ENCODE measurements around the gene VMAC.
A peak's percentile ranks its signal among the peaks of the same experiment; 100 is the strongest.

Gene VMAC

GRCh38 chr19:5917431-5918107 is 12.9 kb downstream of the VMAC start:
- H3K4me3 ChIP-seq (ENCODE audit: low read depth in 1 of 2, low read length in 2 of 2): no peak overlapping the region
- no peaks in the 10 kb centered on the region for H3K9me3 ChIP-seq (ENCODE audit: control insufficient read depth in 1 of 2, low read length in 2 of 2)
- peaks cover 0 to 9% of the 10 kb centered on the region in 2 donors for H3K4me1 ChIP-seq (ENCODE audit: control insufficient read depth in 1 of 2, insufficient read depth in 2 of 2, low read length in 2 of 2)
- H3K27ac ChIP-seq (ENCODE audit: low read depth, low read length): no peak overlapping the region
- no peaks in the 10 kb centered on the region for H3K27me3 ChIP-seq (ENCODE audit: control insufficient read depth in 1 of 2, insufficient read depth in 2 of 2, low read length in 2 of 2)
- peaks cover 31 to 57% of the 10 kb centered on the region in 2 donors for H3K36me3 ChIP-seq (ENCODE audit: control insufficient read depth in 1 of 2, insufficient read depth in 2 of 2, low read length in 2 of 2)
- no peak overlapping the region for H3K9ac ChIP-seq (ENCODE audit: low read depth in 1 of 2, low read length in 2 of 2)

DNA sequence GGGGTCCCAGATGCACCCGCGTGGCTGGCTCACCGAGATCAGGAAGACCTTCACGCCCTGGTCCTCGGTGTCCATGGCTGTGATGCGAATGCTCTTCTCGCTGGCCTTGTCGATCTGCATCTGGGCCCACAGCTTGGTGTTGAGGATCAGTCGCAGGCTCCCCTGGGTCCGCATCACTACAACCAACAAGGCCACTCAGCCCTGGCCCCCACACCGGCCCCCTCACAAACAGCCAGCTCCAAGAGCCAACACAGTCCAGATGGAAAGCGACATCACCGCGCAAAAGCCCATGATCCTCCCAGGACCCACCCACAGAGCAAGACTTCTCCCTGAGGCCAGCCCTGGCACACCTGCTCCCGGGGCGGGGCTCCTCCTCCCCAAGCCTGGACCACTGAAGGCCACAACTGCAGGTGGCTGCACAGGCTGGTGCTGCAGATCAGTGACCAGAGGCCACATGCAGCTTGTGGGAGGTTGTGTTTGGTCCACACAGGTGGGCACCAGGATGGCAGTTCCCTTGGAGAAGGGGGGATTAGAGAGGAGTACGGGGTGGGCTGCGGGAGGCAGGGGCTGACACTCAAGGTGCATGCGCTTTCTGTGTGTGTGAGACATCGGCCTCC is 13.9 kb downstream of the VMAC start:
- peaks cover 35 to 67% of the 10 kb centered on the region in 2 donors for H3K36me3 ChIP-seq (ENCODE audit: control insufficient read depth in 1 of 2, insufficient read depth in 2 of 2, low read length in 2 of 2)
- no peak overlapping the region for H3K4me3 ChIP-seq (ENCODE audit: low read depth in 1 of 2, low read length in 2 of 2)
- peaks cover 0 to 9% of the 10 kb centered on the region in 2 donors for H3K4me1 ChIP-seq (ENCODE audit: control insufficient read depth in 1 of 2, insufficient read depth in 2 of 2, low read length in 2 of 2)
- no peaks in the 10 kb centered on the region for H3K9me3 ChIP-seq (ENCODE audit: control insufficient read depth in 1 of 2, low read length in 2 of 2)
- no peak overlapping the region for H3K27ac ChIP-seq (ENCODE audit: low read depth, low read length)
- no peak overlapping the region for H3K9ac ChIP-seq (ENCODE audit: low read depth in 1 of 2, low read length in 2 of 2)
- no peaks in the 10 kb centered on the region for H3K27me3 ChIP-seq (ENCODE audit: control insufficient read depth in 1 of 2, insufficient read depth in 2 of 2, low read length in 2 of 2)

GRCh38 chr19:5921516-5922160 is 17.0 kb downstream of the VMAC start:
- Histone ChIP-seq H3K4me3 (ENCODE audit: low read depth in 1 of 2, low read length in 2 of 2) (no peak overlapping the region), H3K9me3 (ENCODE audit: control insufficient read depth in 1 of 2, low read length in 2 of 2) (no peaks in the 10 kb centered on the region)

DNA sequence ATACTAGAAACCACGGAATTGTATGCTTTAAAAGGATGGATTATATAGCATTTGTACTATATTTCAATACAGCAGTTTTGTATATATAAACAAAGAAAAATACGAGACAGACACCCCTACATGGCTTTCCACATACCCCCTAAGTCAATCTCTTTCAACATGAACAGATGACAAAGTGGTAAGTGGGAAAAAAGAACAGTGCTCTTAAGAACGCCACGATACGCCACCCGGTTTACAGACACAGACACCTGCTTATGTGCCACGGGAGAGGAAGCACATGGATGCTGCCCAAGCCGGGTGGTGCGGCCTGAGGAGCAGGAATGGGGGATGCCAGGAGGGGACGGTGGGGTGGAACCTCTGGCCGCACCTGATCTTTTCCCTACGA is 17.5 kb downstream of the VMAC start:
- Histone ChIP-seq H3K4me3 (ENCODE audit: low read depth in 1 of 2, low read length in 2 of 2) (no peak overlapping the region), H3K27me3 (ENCODE audit: control insufficient read depth in 1 of 2, insufficient read depth in 2 of 2, low read length in 2 of 2) (no peaks in the 10 kb centered on the region), H3K4me1 (ENCODE audit: control insufficient read depth in 1 of 2, insufficient read depth in 2 of 2, low read length in 2 of 2) (peaks cover 4 to 13% of the 10 kb centered on the region in 2 donors), H3K36me3 (ENCODE audit: control insufficient read depth in 1 of 2, insufficient read depth in 2 of 2, low read length in 2 of 2) (peaks cover 53 to 93% of the 10 kb centered on the region in 2 donors), H3K9me3 (ENCODE audit: control insufficient read depth in 1 of 2, low read length in 2 of 2) (no peaks in the 10 kb centered on the region), H3K9ac (ENCODE audit: low read depth in 1 of 2, low read length in 2 of 2) (no peak overlapping the region), H3K27ac (ENCODE audit: low read depth, low read length) (no peak overlapping the region)

More at GRCh38 chr19:5921516-5922160, 17.0 kb downstream of the VMAC start:
- peaks cover 4 to 13% of the 10 kb centered on the region in 2 donors for H3K4me1 ChIP-seq (ENCODE audit: control insufficient read depth in 1 of 2, insufficient read depth in 2 of 2, low read length in 2 of 2)
- peaks cover 53 to 93% of the 10 kb centered on the region in 2 donors for H3K36me3 ChIP-seq (ENCODE audit: control insufficient read depth in 1 of 2, insufficient read depth in 2 of 2, low read length in 2 of 2)
- H3K27me3 ChIP-seq (ENCODE audit: control insufficient read depth in 1 of 2, insufficient read depth in 2 of 2, low read length in 2 of 2): no peaks in the 10 kb centered on the region
- no peak overlapping the region for H3K27ac ChIP-seq (ENCODE audit: low read depth, low read length)
- no peak overlapping the region for H3K9ac ChIP-seq (ENCODE audit: low read depth in 1 of 2, low read length in 2 of 2)

DNA sequence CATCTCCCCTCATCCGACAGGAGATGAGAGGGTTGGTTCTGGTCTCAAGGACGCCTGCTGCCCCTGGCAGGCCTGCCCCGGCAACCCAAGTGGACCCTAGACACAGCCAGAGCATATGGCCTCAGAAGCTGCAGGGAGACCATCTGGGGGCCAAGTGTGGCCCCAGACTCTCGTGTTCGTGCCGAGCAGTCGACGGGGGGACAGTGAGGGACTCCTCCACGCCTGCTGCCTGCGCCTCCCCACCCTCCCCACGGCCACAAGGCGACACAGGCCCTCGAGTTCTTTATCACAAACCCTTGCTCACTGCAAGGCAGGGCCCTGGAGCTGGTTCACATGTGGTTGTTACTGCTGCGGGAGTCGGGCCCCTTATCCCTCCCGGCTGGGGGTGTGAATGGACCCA is 18.7 kb downstream of the VMAC start:
- no peak overlapping the region for H3K27ac ChIP-seq (ENCODE audit: low read depth, low read length)
- H3K4me3 ChIP-seq (ENCODE audit: low read depth in 1 of 2, low read length in 2 of 2): no peak overlapping the region
- no peak overlapping the region for H3K9ac ChIP-seq (ENCODE audit: low read depth in 1 of 2, low read length in 2 of 2)
- H3K27me3 ChIP-seq (ENCODE audit: control insufficient read depth in 1 of 2, insufficient read depth in 2 of 2, low read length in 2 of 2): no peaks in the 10 kb centered on the region
- H3K36me3 ChIP-seq (ENCODE audit: control insufficient read depth in 1 of 2, insufficient read depth in 2 of 2, low read length in 2 of 2): peaks cover 49 to 94% of the 10 kb centered on the region in 2 donors
- H3K4me1 ChIP-seq (ENCODE audit: control insufficient read depth in 1 of 2, insufficient read depth in 2 of 2, low read length in 2 of 2): peaks cover 4 to 16% of the 10 kb centered on the region in 2 donors
- no peaks in the 10 kb centered on the region for H3K9me3 ChIP-seq (ENCODE audit: control insufficient read depth in 1 of 2, low read length in 2 of 2)

GRCh38 chr19:5925830-5926427 is 21.3 kb downstream of the VMAC start:
- Histone ChIP-seq H3K36me3 (ENCODE audit: control insufficient read depth in 1 of 2, insufficient read depth in 2 of 2, low read length in 2 of 2) (peaks cover 64 to 99% of the 10 kb centered on the region in 2 donors), H3K27me3 (ENCODE audit: control insufficient read depth in 1 of 2, insufficient read depth in 2 of 2, low read length in 2 of 2) (no peaks in the 10 kb centered on the region), H3K4me1 (ENCODE audit: control insufficient read depth in 1 of 2, insufficient read depth in 2 of 2, low read length in 2 of 2) (peaks cover 4 to 16% of the 10 kb centered on the region in 2 donors), H3K27ac (ENCODE audit: low read depth, low read length) (no peak overlapping the region), H3K4me3 (ENCODE audit: low read depth in 1 of 2, low read length in 2 of 2) (no peak overlapping the region), H3K9me3 (ENCODE audit: control insufficient read depth in 1 of 2, low read length in 2 of 2) (no peaks in the 10 kb centered on the region), H3K9ac (ENCODE audit: low read depth in 1 of 2, low read length in 2 of 2) (no peak overlapping the region)

- Histone ChIP-seq H3K27me3 (ENCODE audit: control insufficient read depth in 1 of 2, insufficient read depth in 2 of 2, low read length in 2 of 2) (no peaks in the 10 kb centered on the region), H3K36me3 (ENCODE audit: control insufficient read depth in 1 of 2, insufficient read depth in 2 of 2, low read length in 2 of 2) (peaks cover 63 to 99% of the 10 kb centered on the region in 2 donors), H3K9ac (ENCODE audit: low read depth in 1 of 2, low read length in 2 of 2) (no peak overlapping the region), H3K9me3 (ENCODE audit: control insufficient read depth in 1 of 2, low read length in 2 of 2) (no peaks in the 10 kb centered on the region), H3K4me3 (ENCODE audit: low read depth in 1 of 2, low read length in 2 of 2) (no peak overlapping the region), H3K27ac (ENCODE audit: low read depth, low read length) (peak overlapping the region; percentile 11), H3K4me1 (ENCODE audit: control insufficient read depth in 1 of 2, insufficient read depth in 2 of 2, low read length in 2 of 2) (peaks cover 4 to 16% of the 10 kb centered on the region in 2 donors)
Measured at GRCh38 chr19:5926641-5927440, 22.2 kb downstream of the VMAC start.

DNA sequence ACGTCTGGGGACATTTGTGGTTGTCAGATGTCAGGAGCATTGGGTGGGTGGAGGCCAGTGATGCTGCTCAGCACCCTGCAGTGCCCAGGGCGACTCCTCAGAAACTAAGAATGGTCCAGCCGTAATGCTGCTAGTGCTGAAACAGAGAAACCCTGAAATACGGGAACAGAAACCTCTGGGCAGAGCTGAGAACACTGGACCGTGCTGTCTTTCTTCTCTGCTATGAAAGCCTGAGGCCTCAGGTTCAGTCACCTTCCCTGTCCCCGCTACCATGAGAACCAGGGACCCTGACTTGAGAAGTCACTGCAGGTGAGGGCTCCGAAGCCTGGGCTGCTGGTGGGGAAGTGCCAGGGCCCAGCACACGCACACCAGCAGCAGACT is 22.8 kb downstream of the VMAC start:
- Histone ChIP-seq H3K9me3 (ENCODE audit: control insufficient read depth in 1 of 2, low read length in 2 of 2) (no peaks in the 10 kb centered on the region), H3K4me3 (ENCODE audit: low read depth in 1 of 2, low read length in 2 of 2) (no peak overlapping the region), H3K36me3 (ENCODE audit: control insufficient read depth in 1 of 2, insufficient read depth in 2 of 2, low read length in 2 of 2) (peaks cover 58 to 99% of the 10 kb centered on the region in 2 donors), H3K27ac (ENCODE audit: low read depth, low read length) (no peak overlapping the region), H3K9ac (ENCODE audit: low read depth in 1 of 2, low read length in 2 of 2) (no peak overlapping the region), H3K27me3 (ENCODE audit: control insufficient read depth in 1 of 2, insufficient read depth in 2 of 2, low read length in 2 of 2) (no peaks in the 10 kb centered on the region), H3K4me1 (ENCODE audit: control insufficient read depth in 1 of 2, insufficient read depth in 2 of 2, low read length in 2 of 2) (peaks cover 4 to 16% of the 10 kb centered on the region in 2 donors)

- no peak overlapping the region for H3K27ac ChIP-seq (ENCODE audit: low read depth, low read length)
Measured at GRCh38 chr19:5929179-5929578, 24.5 kb downstream of the VMAC start.

More at GRCh38 chr19:5929179-5929578, 24.5 kb downstream of the VMAC start:
- Histone ChIP-seq H3K36me3 (ENCODE audit: control insufficient read depth in 1 of 2, insufficient read depth in 2 of 2, low read length in 2 of 2) (peaks cover 49 to 97% of the 10 kb centered on the region in 2 donors), H3K9ac (ENCODE audit: low read depth in 1 of 2, low read length in 2 of 2) (no peak overlapping the region), H3K4me3 (ENCODE audit: low read depth in 1 of 2, low read length in 2 of 2) (no peak overlapping the region), H3K4me1 (ENCODE audit: control insufficient read depth in 1 of 2, insufficient read depth in 2 of 2, low read length in 2 of 2) (peaks cover 4 to 16% of the 10 kb centered on the region in 2 donors), H3K9me3 (ENCODE audit: control insufficient read depth in 1 of 2, low read length in 2 of 2) (no peaks in the 10 kb centered on the region), H3K27me3 (ENCODE audit: control insufficient read depth in 1 of 2, insufficient read depth in 2 of 2, low read length in 2 of 2) (no peaks in the 10 kb centered on the region)

Measured in duodenal mucosa (tissue), 2 donors.